Measurements from ENCODE around the gene TASL.
"Not testable (repeated sequence)": the region's sequence is repeated elsewhere in the genome, so short reads cannot be mapped to it uniquely, and the experiment has no call there.

TASL gene, protein sequence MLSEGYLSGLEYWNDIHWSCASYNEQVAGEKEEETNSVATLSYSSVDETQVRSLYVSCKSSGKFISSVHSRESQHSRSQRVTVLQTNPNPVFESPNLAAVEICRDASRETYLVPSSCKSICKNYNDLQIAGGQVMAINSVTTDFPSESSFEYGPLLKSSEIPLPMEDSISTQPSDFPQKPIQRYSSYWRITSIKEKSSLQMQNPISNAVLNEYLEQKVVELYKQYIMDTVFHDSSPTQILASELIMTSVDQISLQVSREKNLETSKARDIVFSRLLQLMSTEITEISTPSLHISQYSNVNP

DNA sequence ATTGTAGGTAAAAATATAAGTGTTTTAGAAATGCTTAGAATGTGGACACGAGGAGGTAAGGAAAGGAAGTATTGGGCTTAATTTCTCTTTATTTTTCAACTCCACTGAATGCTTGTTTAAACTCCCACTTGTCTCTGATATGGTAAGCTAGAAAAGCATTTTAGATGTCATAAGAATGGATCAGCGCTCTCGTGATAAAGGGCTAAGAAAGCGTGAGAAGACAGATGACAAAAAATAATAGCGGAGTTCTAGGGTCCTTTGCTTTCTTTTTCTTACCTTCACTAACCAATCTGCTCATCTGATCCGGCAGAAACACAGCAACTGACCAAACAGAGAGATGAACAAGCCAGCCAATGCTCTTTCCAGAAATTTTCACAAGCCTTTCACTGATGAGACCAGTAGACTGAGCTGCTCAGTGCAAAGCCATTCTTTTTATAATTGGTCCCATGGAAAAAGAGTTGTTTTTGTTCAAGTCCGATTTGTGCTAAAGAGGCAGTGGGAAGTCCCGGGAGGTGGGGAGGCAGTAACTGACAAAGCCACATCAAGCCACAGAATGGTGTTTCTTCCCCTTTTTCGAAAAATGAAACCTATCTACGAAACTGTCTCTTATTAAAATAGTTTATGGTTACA lies at the start of gene TASL:
Gene TASL, minus strand, starts transcription at position 405 of the 630 bp plus-strand sequence. CDS start 17,411 bp downstream, outside the sequence.
- peak; percentile 33 for DNase-seq

GRCh38 chrX:30626402-30626801 lies 48.8 kb upstream of the TASL start:
- DNase-seq = no peak

GRCh38 chrX:30622361-30622760 lies 44.8 kb upstream of the TASL start:
- no peak for DNase-seq

DNA sequence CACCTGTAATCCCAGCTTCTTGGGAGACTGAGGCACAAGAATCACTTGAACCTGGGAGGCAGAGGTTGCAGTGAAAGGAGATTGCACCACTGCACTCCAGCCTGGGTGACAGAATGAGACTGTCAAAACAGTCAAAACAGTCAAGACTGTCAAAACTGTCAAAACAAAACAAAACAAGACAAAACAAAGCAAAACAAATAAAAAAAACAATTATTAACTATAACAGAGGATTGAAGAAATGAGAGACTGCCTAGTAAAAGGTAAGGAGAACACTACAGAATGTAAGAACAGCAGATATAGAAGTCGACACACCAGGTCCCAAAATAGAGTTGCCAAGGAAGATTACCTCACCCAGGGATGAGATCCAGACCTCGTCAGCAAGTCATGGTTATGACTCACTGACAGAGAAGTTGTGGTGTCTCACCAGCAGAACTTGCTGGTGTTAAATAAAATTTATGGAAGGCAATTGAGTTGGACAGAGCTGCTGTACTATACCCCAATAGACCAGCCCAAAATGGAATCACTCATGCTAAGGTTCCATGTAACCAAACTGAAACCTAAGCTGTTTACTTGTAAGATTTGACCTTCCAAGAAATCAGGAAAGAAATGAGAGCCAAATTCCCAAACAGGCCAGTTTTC lies 43.5 kb upstream of the TASL start:
- DNase-seq = no peak

GRCh38 chrX:30620125-30620524 lies 42.6 kb upstream of the TASL start:
- DNase-seq = no peak

DNA sequence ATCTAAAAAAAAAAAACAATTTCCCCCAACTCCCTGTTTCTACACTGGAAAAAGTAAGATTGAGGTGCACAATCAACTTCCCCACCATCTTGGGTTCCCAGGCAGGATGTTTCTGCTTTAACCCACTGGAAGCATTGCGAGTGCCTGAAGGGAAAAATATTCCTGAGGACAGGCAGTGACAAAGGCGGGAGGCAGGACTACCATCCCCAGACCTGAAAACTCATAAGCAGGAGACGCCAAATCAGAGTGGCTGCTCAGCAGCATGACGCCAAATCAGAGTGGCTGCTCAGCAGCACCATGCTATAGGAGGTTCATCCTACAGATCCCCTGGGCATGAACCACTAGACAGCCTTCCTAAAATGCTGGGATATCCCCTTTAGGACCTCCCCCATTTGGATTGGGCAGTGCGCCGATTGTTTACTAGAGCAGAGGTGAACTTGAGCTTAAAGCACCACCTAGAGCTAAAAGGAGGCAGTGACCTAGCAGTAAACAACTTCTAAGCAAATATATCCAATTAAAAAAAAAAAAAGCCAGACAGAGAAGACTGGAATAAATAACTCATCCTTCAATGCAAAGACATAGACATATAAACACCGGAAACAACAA lies 40.7 kb upstream of the TASL start:
- DNase-seq = no peak

DNA sequence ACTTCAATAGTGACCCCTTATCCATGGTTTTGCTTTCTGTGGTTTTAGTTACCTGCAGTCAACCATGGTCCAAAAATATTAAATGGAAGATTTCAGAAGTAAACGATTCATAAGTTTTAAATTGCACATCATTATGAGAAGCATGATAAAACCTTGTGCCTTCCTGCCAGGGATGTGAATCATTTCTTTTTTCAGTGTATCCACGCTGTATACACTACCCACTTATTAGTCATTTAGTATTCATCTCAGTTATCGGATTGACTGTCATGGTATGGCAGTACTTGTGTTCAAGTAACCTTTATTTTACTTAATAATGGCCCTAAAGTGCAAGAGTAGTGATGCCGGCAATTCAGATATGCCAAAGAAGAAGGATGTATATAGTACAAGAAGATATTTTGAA lies 37.7 kb upstream of the TASL start:
- no peak for DNase-seq

GRCh38 chrX:30613721-30614120 lies 36.2 kb upstream of the TASL start:
- no peak for DNase-seq

GRCh38 chrX:30612250-30612655 lies 34.7 kb upstream of the TASL start:
- no peak for DNase-seq

GRCh38 chrX:30610026-30610425 lies 32.5 kb upstream of the TASL start:
- DNase-seq = no peak

GRCh38 chrX:30607155-30607554 lies 29.6 kb upstream of the TASL start:
- no peak for DNase-seq

DNA sequence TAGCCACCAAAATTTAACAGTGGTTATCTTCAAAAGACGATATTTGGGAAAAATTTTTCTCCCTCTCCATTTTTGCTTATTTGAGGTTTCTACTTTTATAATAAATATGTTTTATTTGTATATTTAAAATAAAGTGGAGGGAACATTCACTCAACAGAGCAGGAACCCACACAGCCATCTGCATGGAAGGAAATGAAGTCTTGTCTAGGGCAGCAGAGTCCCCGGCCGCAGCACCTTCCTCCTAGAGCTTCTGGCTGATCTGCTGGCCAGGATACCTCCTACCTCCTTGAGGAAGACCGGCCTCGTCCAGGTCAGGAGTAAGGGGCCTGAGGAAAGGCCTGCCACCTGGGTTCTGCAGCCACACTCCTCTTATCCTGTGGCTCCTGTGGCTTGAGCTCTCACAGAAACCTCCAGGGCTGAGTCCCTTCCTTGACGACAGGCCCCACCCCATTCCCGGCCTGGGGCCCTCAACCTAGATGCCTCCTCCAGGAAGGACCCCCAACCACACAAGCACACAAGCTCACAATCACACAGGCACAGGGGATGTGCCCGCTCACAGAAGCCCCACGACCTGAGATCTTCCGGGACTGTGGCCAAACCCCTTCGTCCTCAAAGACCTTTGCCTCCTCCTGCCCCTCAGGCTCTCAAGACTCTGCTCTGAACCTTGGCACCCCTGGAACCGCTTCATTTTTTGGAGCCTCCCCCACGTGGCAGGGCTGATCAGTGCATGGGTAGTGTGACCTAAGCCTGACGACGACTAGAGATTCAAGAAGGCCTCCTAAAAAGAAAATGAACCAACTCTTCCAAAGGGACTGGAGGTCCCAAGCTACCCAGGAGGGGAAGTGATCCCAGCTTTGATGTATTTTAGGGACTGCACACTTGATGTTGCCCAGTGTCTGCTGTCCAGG lies 23.0 kb upstream of the TASL start:
- not testable (repeated sequence) for DNase-seq

DNA sequence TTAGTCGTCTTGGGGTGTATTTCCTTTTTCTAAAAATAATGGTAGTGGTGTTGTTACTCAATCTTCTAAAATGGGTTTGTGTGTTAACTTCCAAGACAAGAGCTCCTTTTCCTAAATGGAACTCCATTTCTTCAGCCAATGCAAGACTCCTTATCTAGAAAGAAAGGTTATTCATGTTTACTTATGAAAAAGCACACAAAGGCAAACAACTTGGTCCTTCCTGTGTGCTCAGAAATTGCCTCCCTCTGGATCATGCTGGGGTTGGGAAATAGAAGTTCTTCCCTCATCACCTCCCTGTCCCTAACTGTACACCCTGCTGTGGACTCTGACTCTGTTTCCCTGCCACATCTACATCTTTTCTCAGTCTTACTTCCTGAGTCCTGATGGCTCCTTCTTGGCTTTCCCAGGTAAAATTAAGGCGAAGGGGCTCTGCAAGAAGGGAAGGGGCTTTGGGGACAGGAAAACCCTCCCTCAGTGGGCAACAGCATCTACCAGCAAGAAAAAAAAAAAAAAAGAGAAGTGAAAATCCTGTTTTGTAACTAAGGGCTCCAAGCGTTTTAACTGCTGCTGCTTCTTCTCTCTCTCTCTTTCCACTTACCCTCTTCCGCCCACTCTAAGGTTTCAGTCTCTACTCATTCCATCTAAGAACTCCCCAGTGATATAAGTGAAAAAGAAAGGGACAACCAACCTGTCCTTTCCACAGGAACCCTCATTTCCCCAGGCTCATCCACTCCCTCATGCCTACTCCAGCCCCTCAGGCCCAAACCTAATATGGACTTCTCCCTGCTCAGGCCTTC lies 19.8 kb upstream of the TASL start:
- no peak for DNase-seq

DNA sequence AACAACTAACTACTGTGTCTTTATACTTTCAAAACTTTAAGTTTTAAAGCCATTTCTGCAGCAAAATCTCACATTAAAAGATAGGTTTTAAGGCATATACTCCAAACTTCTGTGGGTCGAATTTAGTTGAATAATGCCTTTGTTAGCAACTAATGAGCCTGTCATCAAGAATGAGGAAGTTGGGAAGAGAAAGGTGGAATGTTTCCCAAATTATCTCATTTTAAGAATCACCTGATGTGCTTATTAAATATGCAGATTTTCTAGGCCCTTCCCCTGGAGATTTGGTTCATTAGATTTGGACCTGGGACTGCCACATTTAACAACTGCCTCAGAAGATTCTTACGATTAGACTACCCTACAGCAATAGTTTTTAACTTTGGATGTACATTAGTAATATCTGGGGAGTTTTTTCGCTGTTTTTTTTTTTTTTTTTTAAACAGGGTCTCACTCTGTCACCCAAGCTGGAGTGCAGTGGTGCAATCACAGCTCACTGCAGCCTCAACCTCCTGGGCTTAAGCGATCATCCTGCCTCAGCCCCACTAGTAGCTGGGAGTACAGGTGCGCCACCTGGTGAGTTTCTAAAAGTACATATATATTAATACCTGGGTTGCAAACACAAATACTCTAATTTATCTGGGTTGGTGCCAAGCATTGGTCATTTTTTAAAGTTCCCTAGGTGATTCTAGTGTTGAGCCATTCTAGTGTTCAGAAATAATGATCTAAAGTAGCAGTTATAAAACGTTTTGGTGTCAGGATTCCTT lies 16.1 kb upstream of the TASL start:
- DNase-seq = peak; percentile 19

GRCh38 chrX:30592831-30593230 lies 15.3 kb upstream of the TASL start:
- no peak for DNase-seq

DNA sequence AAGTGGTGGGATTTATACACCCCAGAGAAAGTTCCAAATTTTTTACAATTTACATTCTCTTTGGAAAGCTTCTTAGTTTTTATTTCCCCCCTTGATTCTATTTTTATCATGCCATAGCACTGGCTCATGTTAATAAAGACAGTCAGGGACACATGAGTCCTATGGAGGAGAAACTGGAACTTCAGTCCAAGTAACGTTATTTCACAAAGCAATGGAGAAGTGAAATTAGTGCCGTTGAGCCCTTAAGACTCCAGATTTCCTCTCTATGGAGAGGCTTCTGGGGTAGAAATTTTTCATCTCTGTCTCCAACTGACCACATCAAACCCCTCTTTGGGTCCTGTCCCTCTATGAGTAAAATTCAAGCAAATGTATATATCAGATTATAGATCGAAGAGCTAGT lies 12.8 kb upstream of the TASL start:
- DNase-seq = no peak

DNA sequence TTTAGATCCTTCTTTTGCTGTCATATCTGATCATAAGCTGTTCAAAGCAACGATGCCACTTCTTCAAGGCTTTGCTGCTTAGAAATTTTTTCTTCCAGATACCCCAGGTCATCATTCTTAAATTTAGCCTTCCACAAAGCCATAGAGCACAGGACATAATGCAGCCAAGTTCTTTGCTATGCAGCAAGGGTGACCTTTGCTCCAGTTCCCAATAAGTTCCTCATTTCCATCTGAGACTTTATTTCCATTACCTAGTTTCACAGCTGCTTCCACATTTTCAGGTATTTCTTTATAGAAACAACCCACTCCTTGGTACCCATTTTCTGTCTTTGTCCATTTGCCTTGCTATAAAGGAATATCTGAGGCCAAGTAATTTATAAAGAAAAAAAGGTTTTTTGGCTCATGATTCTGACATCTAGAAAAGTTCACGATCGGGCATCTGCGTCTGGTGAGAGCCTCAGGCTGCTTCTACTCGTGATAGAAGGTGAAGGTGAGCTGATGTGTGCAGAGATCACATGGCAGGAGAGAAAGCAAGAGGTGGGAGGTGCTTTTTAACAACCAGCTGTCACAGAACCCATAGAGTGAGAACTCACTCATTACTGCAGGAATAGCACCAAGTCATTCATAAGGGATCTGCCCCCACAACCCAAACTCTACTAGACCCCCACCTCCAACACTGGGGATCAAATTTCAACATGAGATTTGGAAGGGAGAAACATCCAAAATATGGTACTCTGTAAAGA lies 11.8 kb upstream of the TASL start:
- DNase-seq = no peak

DNA sequence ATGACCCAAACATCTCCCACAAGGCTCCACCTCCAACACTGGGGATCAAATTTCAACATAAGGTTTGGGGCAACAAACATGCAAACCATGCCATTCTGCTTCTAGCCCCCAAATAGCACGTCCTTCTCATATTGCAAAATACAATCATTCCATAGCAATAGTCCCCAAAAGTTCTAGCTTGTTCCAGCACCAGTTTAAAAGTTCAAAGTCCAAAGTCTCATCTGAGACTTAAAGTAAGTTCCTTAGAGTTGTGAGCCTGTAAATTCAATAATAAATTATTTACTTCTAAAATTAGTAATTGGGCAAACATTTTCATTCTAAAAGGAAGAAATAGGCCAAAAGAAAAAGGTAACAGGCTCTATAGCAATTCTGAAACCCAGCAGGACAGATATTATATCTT lies 8.9 kb upstream of the TASL start:
- DNase-seq = no peak

DNA sequence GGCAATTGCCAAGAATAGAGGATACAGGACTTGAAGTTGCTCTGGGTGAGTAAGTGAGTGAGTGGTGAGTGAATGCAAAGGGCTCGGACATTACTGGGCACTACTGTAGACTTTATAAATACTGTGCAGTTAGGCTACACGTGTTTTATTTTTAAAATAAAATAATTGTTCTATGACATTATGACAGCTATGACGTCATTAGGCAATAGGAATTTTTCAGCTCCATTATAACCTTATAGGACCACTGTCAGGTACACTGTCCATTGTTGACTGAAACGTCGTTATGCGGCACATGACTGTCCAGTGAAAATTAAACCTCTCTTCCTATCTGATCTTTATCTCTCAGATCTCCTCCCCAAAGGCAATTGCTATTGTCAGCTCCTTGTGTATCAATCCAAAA lies 5.1 kb upstream of the TASL start:
- DNase-seq = no peak

DNA sequence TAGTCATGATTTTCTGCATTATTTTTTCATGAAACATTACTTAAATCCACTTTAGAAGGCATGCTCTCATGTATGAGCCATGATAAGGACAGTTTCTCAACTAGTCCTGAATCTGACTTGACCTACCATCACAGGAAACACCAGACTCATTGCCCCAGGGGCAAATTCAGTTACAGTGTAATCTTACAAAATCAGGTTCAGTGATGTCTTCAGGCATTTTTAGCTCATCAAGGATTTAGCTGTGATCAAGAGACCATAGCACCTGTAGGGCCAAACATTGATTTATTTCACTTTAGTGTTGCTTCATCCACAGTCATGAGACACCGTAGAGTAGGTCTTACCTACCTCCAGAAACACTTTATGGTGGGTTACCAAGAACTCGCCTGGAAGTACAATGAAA lies 3.1 kb upstream of the TASL start:
- no peak for DNase-seq

Measured in activated naive CD4-positive, alpha-beta T cell treated with anti-CD3 and anti-CD28 coated beads, Interleukin-2, amount 50 U/mL, for 16 hours (primary cell).